GM13976 (cell line): ENCODE measurements around the gene SERTAD1.
"Not testable (repeated sequence)": the region's sequence is repeated elsewhere in the genome, so short reads cannot be mapped to it uniquely, and the experiment has no call there.

ENCODE experiments used
- DNase-seq: peaks from one replicate; pipeline ENCODE4 v3.0.0; 2012; ENCODE audit warnings: low spot score
- in situ Hi-C: fragments of 300-500 bp; cut with MboI; formaldehyde crosslinking; loops from one replicate; pipeline ENCODE4 v1.12.0; 2022; ENCODE audit warnings: low sequenced_read_pairs, mixed read lengths, inconsistent platforms; ENCODE audit not compliant: unreplicated experiment
- TF ChIP-seq, protein P1 (sequence below): IDR thresholded peaks from 2 replicates; pipeline ENCODE4 v1.5.1; 2012; ENCODE audit warnings: borderline replicate concordance, mild to moderate bottlenecking; ENCODE audit not compliant: insufficient read depth; ENCODE audit errors: extremely low read depth, missing control alignments, control extremely low read depth

SERTAD1 gene

DNA sequence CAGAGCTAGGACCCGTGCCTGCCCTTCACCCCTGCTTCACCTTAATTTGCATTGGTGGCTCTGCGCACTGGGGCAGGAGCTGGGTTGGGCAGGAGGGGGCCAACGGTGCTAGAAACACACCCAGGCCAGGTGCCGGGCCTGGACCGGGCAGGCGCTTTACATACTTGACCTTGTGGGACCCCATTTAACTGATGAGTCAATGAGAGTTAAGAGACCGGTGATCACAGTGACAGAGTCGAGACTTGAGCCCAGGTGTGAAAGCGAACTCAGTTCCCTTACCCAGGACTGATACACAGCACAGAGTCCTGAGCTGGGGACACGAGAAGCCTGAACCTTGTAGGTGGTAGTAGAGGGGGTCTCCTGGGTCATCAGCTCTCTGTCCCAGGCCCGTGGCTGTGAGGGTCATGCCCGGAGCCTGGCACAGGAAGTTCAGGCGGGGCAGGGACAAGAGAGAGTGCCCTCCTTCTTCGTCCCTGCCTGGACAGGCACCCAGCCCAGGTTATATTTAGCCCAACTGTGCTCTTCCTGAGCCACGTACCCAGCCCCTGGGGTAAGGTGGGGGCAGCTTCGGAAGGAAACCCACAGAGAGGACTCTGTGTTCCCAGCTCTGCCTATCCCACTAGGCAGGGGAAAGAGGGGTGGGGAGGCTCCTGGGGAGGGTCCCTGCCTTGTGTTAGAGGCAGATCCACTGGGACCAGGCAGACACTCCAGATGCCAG, 14.5 kb downstream of the SERTAD1 start:
- DNase-seq, result no peak
- in situ Hi-C loops, result no loop called here
- TF ChIP-seq, protein P1, sequence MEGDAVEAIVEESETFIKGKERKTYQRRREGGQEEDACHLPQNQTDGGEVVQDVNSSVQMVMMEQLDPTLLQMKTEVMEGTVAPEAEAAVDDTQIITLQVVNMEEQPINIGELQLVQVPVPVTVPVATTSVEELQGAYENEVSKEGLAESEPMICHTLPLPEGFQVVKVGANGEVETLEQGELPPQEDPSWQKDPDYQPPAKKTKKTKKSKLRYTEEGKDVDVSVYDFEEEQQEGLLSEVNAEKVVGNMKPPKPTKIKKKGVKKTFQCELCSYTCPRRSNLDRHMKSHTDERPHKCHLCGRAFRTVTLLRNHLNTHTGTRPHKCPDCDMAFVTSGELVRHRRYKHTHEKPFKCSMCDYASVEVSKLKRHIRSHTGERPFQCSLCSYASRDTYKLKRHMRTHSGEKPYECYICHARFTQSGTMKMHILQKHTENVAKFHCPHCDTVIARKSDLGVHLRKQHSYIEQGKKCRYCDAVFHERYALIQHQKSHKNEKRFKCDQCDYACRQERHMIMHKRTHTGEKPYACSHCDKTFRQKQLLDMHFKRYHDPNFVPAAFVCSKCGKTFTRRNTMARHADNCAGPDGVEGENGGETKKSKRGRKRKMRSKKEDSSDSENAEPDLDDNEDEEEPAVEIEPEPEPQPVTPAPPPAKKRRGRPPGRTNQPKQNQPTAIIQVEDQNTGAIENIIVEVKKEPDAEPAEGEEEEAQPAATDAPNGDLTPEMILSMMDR, result peak; percentile 1

DNA sequence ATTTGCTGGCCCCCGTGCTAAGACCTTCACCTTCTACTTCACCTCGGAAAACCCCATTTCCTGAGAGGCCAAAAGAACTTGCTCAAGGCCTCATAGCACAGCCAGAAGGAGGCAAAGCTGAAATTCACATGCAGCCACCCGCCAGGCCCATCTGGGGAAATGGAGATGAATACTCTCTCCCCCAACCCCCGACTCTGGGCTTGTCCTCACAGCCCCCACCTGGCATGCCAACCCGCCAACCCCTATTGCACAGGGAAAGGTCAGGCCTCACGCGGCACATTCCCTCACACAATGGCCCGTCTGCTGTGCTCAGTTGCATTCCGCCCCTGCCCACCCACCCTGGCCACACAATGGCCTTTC, 15.8 kb downstream of the SERTAD1 start:
- no peak for DNase-seq
- in situ Hi-C loops, result no loop called here
- TF ChIP-seq, protein P1, result no peak

GRCh38 chr19:40408598-40408925, 17.2 kb downstream of the SERTAD1 start:
- in situ Hi-C loops, result not testable (repeated sequence)

DNA sequence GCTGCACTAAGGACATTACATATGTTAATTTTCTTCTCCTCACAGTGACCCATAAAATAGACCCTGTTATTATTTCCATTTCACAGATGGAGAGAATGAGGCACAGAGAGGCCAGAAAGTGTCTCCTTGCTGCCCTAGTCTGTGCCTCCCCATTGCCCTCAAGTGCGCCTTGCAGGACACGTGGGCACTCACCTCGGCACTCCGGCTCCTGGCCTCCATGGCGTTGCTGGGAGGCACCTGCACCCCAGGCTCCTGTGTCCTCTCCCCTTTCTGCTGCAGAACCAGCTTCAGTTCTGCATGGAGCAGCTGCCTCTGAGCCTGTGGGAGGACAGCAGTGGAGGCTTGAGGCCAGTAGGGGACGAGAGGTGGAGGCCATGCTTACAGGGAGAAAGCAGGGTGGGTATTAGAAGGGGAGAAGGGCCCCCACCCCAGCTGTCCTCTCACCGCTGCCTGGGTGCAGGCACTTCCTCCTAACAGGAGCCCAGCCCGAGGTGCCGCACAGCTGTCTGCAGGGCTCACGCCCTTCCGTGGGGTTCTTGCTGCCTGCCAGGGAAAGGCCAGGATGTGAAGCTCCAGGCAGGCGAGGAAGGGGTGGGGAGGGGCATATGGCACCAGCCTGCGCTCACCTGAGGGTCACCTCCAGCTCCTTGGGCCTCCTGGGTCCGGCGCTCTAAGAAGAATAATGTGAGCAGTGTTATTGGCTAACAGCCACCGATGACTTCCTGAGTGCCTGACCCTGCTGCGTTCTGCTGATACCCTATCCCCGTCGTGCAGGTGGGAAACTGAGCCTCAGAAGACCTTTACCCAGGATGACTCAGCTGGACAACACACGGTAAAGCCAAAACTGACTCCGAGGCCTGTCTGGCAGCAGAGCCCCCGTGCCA, 17.8 kb downstream of the SERTAD1 start:
- in situ Hi-C loops, result no loop called here
- TF ChIP-seq, protein P1, result no peak
- DNase-seq, result no peak

More at GRCh38 chr19:40408598-40408925, 17.2 kb downstream of the SERTAD1 start:
- not testable (repeated sequence) for DNase-seq

DNA sequence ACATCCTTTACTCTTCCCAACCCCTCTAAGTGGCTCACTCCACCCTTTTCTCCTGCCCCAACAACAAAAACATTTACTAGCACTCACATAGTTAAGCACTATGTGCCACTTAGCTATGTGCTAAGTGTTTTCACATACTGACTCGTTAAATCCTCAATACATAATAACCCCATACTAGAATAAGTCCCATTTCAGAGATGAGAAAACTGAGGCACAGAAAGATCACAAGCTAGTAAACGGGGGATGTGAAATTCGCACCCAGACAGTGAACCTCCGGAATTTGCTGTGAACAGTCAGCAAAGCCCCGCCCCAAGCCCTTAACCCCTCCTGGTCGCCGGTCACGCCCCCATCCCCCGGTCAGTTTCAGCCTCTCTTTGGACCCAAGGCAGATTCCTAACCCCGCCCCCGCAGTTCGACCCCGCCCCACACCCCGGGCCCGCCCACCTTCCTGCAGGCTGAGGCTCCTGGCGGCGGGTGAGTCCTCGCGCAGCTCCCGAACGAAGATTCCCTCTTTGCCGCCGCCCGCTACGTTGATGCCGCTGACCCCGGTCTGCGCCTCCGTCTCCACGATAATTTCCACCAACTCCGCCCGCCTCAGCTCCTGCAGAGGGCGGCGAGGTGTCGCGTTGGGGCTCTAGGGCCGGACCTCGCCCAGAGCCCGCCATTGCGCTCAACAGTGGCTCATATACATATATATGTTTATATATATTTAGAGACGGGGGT, 22.4 kb downstream of the SERTAD1 start:
- DNase-seq, result peak; percentile 98
- TF ChIP-seq, protein P1, result no peak
- in situ Hi-C loops, result no loop called here

DNA sequence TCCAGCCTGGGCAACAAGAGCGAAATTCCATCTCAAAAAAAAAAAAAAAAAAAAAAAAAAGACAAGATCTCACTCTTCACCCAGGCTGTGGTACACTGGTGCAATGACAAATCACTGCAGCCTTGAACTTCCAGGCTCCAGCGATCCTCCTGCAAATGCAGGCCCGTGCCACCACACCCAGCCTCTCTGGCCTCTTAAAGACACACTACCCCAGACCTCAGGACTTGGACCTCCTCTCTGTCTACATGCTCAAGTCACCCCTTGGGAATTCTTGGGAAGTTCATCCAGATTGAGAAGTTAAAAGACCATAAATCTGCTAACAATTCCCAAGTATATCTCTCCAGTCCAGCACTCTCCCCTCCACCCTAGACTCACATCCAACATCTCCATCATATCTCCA, 25.2 kb downstream of the SERTAD1 start:
- no peak for DNase-seq
- TF ChIP-seq, protein P1, result no peak
- in situ Hi-C loops, result no loop called here

GRCh38 chr19:40398417-40399131, 27.2 kb downstream of the SERTAD1 start:
- peak; percentile 62 for DNase-seq
- in situ Hi-C loops, result no loop called here

More at GRCh38 chr19:40398417-40399131, 27.2 kb downstream of the SERTAD1 start:
- TF ChIP-seq, protein P1, result no peak
